ENCODE measurements around the gene KRT79.

The KRT79 gene

GRCh38 chr12:52799505-52800211 lies 34.5 kb downstream of the KRT79 start:
- TF ChIP-seq CSDC2 (CRISPR knock-in tag; IDR thresholded peaks at IDR 0.05) = no peak
- TF ChIP-seq ISL1 (CRISPR knock-in tag; IDR thresholded peaks at IDR 0.05) = no peak
- no peak for TF ChIP-seq ARNTL (CRISPR knock-in tag; IDR thresholded peaks at IDR 0.05; ENCODE audit: borderline replicate concordance, low read depth)
- no peak for TF ChIP-seq BACH2 (CRISPR knock-in tag; IDR thresholded peaks at IDR 0.05; ENCODE audit: borderline replicate concordance)
- TF ChIP-seq, protein P1, sequence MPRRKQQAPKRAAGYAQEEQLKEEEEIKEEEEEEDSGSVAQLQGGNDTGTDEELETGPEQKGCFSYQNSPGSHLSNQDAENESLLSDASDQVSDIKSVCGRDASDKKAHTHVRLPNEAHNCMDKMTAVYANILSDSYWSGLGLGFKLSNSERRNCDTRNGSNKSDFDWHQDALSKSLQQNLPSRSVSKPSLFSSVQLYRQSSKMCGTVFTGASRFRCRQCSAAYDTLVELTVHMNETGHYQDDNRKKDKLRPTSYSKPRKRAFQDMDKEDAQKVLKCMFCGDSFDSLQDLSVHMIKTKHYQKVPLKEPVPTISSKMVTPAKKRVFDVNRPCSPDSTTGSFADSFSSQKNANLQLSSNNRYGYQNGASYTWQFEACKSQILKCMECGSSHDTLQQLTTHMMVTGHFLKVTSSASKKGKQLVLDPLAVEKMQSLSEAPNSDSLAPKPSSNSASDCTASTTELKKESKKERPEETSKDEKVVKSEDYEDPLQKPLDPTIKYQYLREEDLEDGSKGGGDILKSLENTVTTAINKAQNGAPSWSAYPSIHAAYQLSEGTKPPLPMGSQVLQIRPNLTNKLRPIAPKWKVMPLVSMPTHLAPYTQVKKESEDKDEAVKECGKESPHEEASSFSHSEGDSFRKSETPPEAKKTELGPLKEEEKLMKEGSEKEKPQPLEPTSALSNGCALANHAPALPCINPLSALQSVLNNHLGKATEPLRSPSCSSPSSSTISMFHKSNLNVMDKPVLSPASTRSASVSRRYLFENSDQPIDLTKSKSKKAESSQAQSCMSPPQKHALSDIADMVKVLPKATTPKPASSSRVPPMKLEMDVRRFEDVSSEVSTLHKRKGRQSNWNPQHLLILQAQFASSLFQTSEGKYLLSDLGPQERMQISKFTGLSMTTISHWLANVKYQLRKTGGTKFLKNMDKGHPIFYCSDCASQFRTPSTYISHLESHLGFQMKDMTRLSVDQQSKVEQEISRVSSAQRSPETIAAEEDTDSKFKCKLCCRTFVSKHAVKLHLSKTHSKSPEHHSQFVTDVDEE (CRISPR knock-in tag; IDR thresholded peaks at IDR 0.05) = no peak
- TF ChIP-seq ZNF70 (CRISPR knock-in tag; IDR thresholded peaks at IDR 0.05) = no peak
- no peak for TF ChIP-seq TOX (CRISPR knock-in tag; IDR thresholded peaks at IDR 0.05; ENCODE audit: borderline replicate concordance)
- no peak for TF ChIP-seq GLIS3 (CRISPR knock-in tag; IDR thresholded peaks at IDR 0.05)
- TF ChIP-seq OSR1 (CRISPR knock-in tag; IDR thresholded peaks at IDR 0.05) = no peak
- TF ChIP-seq SNAI2 (CRISPR knock-in tag; IDR thresholded peaks at IDR 0.05) = no peak
- no peak for TF ChIP-seq RARB (CRISPR knock-in tag; IDR thresholded peaks at IDR 0.05)
- no peak for TF ChIP-seq TCF4 (CRISPR knock-in tag; IDR thresholded peaks at IDR 0.05; ENCODE audit: borderline replicate concordance)
- TF ChIP-seq ESRRG (CRISPR knock-in tag; IDR thresholded peaks at IDR 0.05) = no peak
- no peak for ATAC-seq

DNA sequence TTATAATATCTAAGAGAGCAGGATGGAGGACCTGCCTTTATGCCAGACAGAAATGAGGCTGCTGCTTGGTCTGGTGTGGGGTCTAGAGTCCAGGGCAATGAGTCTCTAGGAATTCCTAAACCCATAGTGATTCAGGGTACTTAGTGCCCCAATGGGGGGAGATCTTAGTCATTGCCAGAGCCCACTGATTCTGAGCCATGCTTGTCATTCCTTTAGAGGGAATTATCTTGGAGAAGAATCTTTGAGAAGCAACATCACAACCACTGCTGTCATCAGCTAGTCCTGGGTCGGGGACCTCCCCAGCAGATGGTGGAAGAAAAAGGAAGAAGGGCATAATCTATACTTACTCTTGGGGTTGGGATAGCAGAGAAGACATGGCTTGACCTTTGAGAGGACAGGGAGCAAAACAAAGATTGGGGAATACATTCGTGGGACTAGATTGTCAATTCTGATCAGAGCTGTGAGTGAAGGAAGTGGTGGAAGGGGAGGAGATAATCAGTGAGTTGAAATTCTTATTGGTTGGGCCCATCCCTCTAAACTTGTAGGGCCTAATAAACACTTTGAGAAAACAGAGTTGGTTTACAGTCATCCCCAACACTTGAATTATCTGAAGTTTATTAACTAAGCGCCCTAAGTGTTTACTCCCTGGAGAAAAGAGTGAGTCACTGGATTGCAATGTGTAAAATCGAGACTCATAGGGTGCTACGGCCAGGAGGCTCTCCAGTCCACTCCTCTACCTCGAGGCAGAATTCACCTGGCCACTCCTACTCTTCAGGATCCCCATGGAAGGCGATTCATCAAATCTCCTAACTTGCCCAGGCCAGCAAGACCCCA lies 35.2 kb downstream of the KRT79 start:
- ATAC-seq = no peak

More for the DNA sequence above, 35.2 kb downstream of the KRT79 start:
- TF ChIP-seq ZC3H10 (CRISPR knock-in tag; IDR thresholded peaks at IDR 0.05) = no peak
- TF ChIP-seq RARB (CRISPR knock-in tag; IDR thresholded peaks at IDR 0.05) = no peak
- TF ChIP-seq TCF4 (CRISPR knock-in tag; IDR thresholded peaks at IDR 0.05; ENCODE audit: borderline replicate concordance) = no peak
- no peak for TF ChIP-seq ESRRG (CRISPR knock-in tag; IDR thresholded peaks at IDR 0.05)
- TF ChIP-seq, protein P2, sequence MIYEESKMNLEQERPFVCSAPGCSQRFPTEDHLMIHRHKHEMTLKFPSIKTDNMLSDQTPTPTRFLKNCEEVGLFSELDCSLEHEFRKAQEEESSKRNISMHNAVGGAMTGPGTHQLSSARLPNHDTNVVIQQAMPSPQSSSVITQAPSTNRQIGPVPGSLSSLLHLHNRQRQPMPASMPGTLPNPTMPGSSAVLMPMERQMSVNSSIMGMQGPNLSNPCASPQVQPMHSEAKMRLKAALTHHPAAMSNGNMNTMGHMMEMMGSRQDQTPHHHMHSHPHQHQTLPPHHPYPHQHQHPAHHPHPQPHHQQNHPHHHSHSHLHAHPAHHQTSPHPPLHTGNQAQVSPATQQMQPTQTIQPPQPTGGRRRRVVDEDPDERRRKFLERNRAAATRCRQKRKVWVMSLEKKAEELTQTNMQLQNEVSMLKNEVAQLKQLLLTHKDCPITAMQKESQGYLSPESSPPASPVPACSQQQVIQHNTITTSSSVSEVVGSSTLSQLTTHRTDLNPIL (CRISPR knock-in tag; IDR thresholded peaks at IDR 0.05; ENCODE audit: low read depth) = no peak
- no peak for TF ChIP-seq ZNF565 (CRISPR knock-in tag; conservative IDR thresholded peaks at IDR 0.05; ENCODE audit: low read depth)
- TF ChIP-seq ZFP30 (CRISPR knock-in tag; IDR thresholded peaks at IDR 0.05) = no peak
- no peak for TF ChIP-seq ARNTL (CRISPR knock-in tag; IDR thresholded peaks at IDR 0.05; ENCODE audit: borderline replicate concordance, low read depth)
- TF ChIP-seq CSRNP3 (CRISPR knock-in tag; IDR thresholded peaks at IDR 0.05) = no peak
- TF ChIP-seq ZNF70 (CRISPR knock-in tag; IDR thresholded peaks at IDR 0.05) = no peak
- TF ChIP-seq ZFP3 (CRISPR knock-in tag; IDR thresholded peaks at IDR 0.05) = no peak
- no peak for TF ChIP-seq GLIS3 (CRISPR knock-in tag; IDR thresholded peaks at IDR 0.05)
- TF ChIP-seq SNAI2 (CRISPR knock-in tag; IDR thresholded peaks at IDR 0.05) = no peak
- no peak for TF ChIP-seq PATZ1 (CRISPR knock-in tag; IDR thresholded peaks at IDR 0.05; ENCODE audit: borderline replicate concordance)
- TF ChIP-seq, protein P3, sequence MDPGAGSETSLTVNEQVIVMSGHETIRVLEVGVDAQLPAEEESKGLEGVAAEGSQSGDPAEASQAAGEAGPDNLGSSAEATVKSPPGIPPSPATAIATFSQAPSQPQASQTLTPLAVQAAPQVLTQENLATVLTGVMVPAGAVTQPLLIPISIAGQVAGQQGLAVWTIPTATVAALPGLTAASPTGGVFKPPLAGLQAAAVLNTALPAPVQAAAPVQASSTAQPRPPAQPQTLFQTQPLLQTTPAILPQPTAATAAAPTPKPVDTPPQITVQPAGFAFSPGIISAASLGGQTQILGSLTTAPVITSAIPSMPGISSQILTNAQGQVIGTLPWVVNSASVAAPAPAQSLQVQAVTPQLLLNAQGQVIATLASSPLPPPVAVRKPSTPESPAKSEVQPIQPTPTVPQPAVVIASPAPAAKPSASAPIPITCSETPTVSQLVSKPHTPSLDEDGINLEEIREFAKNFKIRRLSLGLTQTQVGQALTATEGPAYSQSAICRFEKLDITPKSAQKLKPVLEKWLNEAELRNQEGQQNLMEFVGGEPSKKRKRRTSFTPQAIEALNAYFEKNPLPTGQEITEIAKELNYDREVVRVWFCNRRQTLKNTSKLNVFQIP (CRISPR knock-in tag; IDR thresholded peaks at IDR 0.05; ENCODE audit: borderline replicate concordance, low read depth) = no peak
- TF ChIP-seq ZNF8 (CRISPR knock-in tag; IDR thresholded peaks at IDR 0.05) = no peak
- no peak for TF ChIP-seq OSR1 (CRISPR knock-in tag; IDR thresholded peaks at IDR 0.05)

Measured in SK-N-SH treated with all-trans-retinoic acid at 6 μM for 48 hours (cell line).